ENCODE data around the gene HPS1.
"Not testable (repeated sequence)": the region's sequence is repeated elsewhere in the genome, so short reads cannot be mapped to it uniquely, and the experiment has no call there.

HPS1 gene

GRCh38 chr10:98400482-98400881 is 46.3 kb downstream of the HPS1 start:
- ATAC-seq: peak; percentile 83
- no peak overlapping the region for H3K27ac Mint-ChIP-seq
- no peaks in the 10 kb centered on the region for H3K9me3 Mint-ChIP-seq
- peaks cover 4% of the 10 kb centered on the region for H3K36me3 Mint-ChIP-seq
- H3K4me3 Mint-ChIP-seq: no peak overlapping the region
- DNase-seq (ENCODE audit: low spot score in 2 of 2): no peak
- peaks cover 29% of the 10 kb centered on the region for H3K4me1 Mint-ChIP-seq

GRCh38 chr10:98399784-98400183 is 47.0 kb downstream of the HPS1 start:
- no peak for ATAC-seq

GRCh38 chr10:98397089-98397600 is 49.6 kb downstream of the HPS1 start:
- no peak for ATAC-seq
- H3K27ac Mint-ChIP-seq: no peak overlapping the region
- H3K36me3 Mint-ChIP-seq: peaks cover 10% of the 10 kb centered on the region
- no peak overlapping the region for H3K4me3 Mint-ChIP-seq
- no peak for DNase-seq (ENCODE audit: low spot score in 2 of 2)
- H3K4me1 Mint-ChIP-seq: peaks cover 36% of the 10 kb centered on the region
- H3K9me3 Mint-ChIP-seq: no peaks in the 10 kb centered on the region

More at GRCh38 chr10:98399784-98400183, 47.0 kb downstream of the HPS1 start:
- Mint-ChIP-seq H3K9me3 (no peaks in the 10 kb centered on the region), H3K27ac (no peak overlapping the region), H3K4me1 (peaks cover 30% of the 10 kb centered on the region), H3K36me3 (peaks cover 4% of the 10 kb centered on the region), H3K4me3 (no peak overlapping the region)
- no peak for DNase-seq (ENCODE audit: low spot score in 2 of 2)

- ATAC-seq (no peak), DNase-seq (ENCODE audit: low spot score in 2 of 2) (no peak)
- Mint-ChIP-seq H3K9me3 (no peaks in the 10 kb centered on the region), H3K36me3 (peaks cover 10% of the 10 kb centered on the region), H3K4me3 (no peak overlapping the region), H3K4me1 (peaks cover 43% of the 10 kb centered on the region), H3K27ac (no peak overlapping the region)
Measured at GRCh38 chr10:98396096-98397063, 50.4 kb downstream of the HPS1 start.

GRCh38 chr10:98394851-98395440 is 51.8 kb downstream of the HPS1 start:
- H3K9me3 Mint-ChIP-seq: no peaks in the 10 kb centered on the region
- peaks cover 58% of the 10 kb centered on the region for H3K4me1 Mint-ChIP-seq
- no peak overlapping the region for H3K4me3 Mint-ChIP-seq
- DNase-seq (ENCODE audit: low spot score in 2 of 2) (no peak), ATAC-seq (no peak)
- H3K36me3 Mint-ChIP-seq: peaks cover 5% of the 10 kb centered on the region
- peak overlapping the region; percentile 49 for H3K27ac Mint-ChIP-seq

GRCh38 chr10:98391578-98391991 is 55.1 kb downstream of the HPS1 start:
- peak overlapping the region; percentile 88 for H3K27ac Mint-ChIP-seq
- peak overlapping the region; percentile 50 for H3K4me3 Mint-ChIP-seq
- H3K4me1 Mint-ChIP-seq: peaks cover 67% of the 10 kb centered on the region
- peaks cover 5% of the 10 kb centered on the region for H3K36me3 Mint-ChIP-seq
- no peak for DNase-seq (ENCODE audit: low spot score in 2 of 2)
- peak; percentile 81 for ATAC-seq
- H3K9me3 Mint-ChIP-seq: no peaks in the 10 kb centered on the region

GRCh38 chr10:98391065-98391464 is 55.7 kb downstream of the HPS1 start:
- Mint-ChIP-seq H3K27ac (peak overlapping the region; percentile 88), H3K9me3 (no peaks in the 10 kb centered on the region), H3K36me3 (peaks cover 5% of the 10 kb centered on the region), H3K4me1 (peaks cover 65% of the 10 kb centered on the region), H3K4me3 (peak overlapping the region; percentile 50)
- peak; percentile 59 for ATAC-seq
- DNase-seq (ENCODE audit: low spot score in 2 of 2): no peak

- Mint-ChIP-seq H3K27ac (peak overlapping the region; percentile 88), H3K9me3 (no peaks in the 10 kb centered on the region), H3K4me3 (peak overlapping the region; percentile 50), H3K36me3 (peaks cover 9% of the 10 kb centered on the region), H3K4me1 (peaks cover 65% of the 10 kb centered on the region)
- DNase-seq (ENCODE audit: low spot score in 2 of 2) (no peak), ATAC-seq (no peak)
Measured at GRCh38 chr10:98390406-98390805, 56.3 kb downstream of the HPS1 start.

- peaks cover 9% of the 10 kb centered on the region for H3K36me3 Mint-ChIP-seq
- H3K9me3 Mint-ChIP-seq: no peaks in the 10 kb centered on the region
- no peak overlapping the region for H3K27ac Mint-ChIP-seq
- no peak overlapping the region for H3K4me3 Mint-ChIP-seq
- DNase-seq (ENCODE audit: low spot score in 2 of 2) (no peak), ATAC-seq (no peak)
- H3K4me1 Mint-ChIP-seq: peaks cover 56% of the 10 kb centered on the region
Measured at GRCh38 chr10:98389398-98389797, 57.3 kb downstream of the HPS1 start.

- DNase-seq (ENCODE audit: low spot score in 2 of 2): no peak
- Mint-ChIP-seq H3K27ac (peak overlapping the region; percentile 67), H3K9me3 (no peaks in the 10 kb centered on the region), H3K4me1 (peaks cover 48% of the 10 kb centered on the region), H3K4me3 (no peak overlapping the region), H3K36me3 (peaks cover 11% of the 10 kb centered on the region)
- ATAC-seq: no peak
Measured at GRCh38 chr10:98388101-98388655, 58.6 kb downstream of the HPS1 start.

GRCh38 chr10:98384531-98385133 is 62.1 kb downstream of the HPS1 start:
- no peaks in the 10 kb centered on the region for H3K9me3 Mint-ChIP-seq
- ATAC-seq (no peak), DNase-seq (ENCODE audit: low spot score in 2 of 2) (no peak)
- H3K4me3 Mint-ChIP-seq: no peak overlapping the region
- H3K4me1 Mint-ChIP-seq: peaks cover 13% of the 10 kb centered on the region
- no peak overlapping the region for H3K27ac Mint-ChIP-seq
- peaks cover 22% of the 10 kb centered on the region for H3K36me3 Mint-ChIP-seq

GRCh38 chr10:98383869-98384268 is 62.9 kb downstream of the HPS1 start:
- no peak for DNase-seq (ENCODE audit: low spot score in 2 of 2)
- Mint-ChIP-seq H3K4me3 (no peak overlapping the region), H3K9me3 (no peaks in the 10 kb centered on the region), H3K27ac (no peak overlapping the region), H3K36me3 (peaks cover 22% of the 10 kb centered on the region), H3K4me1 (peaks cover 5% of the 10 kb centered on the region)
- no peak for ATAC-seq

GRCh38 chr10:98383134-98383667 is 63.5 kb downstream of the HPS1 start:
- H3K36me3 Mint-ChIP-seq: peaks cover 22% of the 10 kb centered on the region
- H3K9me3 Mint-ChIP-seq; H3K27ac Mint-ChIP-seq; ATAC-seq; H3K4me3 Mint-ChIP-seq; DNase-seq (ENCODE audit: low spot score in 2 of 2); H3K4me1 Mint-ChIP-seq: not testable (repeated sequence)

- Mint-ChIP-seq H3K36me3 (peaks cover 22% of the 10 kb centered on the region), H3K4me3 (no peak overlapping the region), H3K27ac (no peak overlapping the region), H3K9me3 (no peaks in the 10 kb centered on the region), H3K4me1 (no peaks in the 10 kb centered on the region)
- DNase-seq (ENCODE audit: low spot score in 2 of 2) (no peak), ATAC-seq (no peak)
Measured at GRCh38 chr10:98382691-98383101, 64.0 kb downstream of the HPS1 start.
